ENCODE data around the gene PITPNM3. TPM values are rescaled to one million over a fixed set of nuclear protein-coding genes. Genes with fewer than 3 reads are reported as not detected.
A peak's percentile ranks its signal among the peaks of the same experiment; 100 is the strongest.

The PITPNM3 gene
- total RNA-seq, 4 donors from 2014 or later: 2.1 to 5.4 (median 4.0) TPM

- H3K4me3 ChIP-seq: no peak overlapping the region
- no peaks in the 10 kb centered on the region for H3K27me3 ChIP-seq
- H3K27ac ChIP-seq: no peak overlapping the region
- no peak for TF ChIP-seq POLR2A (IDR thresholded peaks at IDR 0.05)
- TF ChIP-seq CTCF (IDR thresholded peaks at IDR 0.05): no peak
- H3K9me3 ChIP-seq: no peaks in the 10 kb centered on the region
- H3K4me1 ChIP-seq: no peaks in the 10 kb centered on the region
- DNase-seq: peak in 1 of 3 donors; percentile 18
- no peaks in the 10 kb centered on the region for H3K36me3 ChIP-seq
These were observed 32.5 kb downstream of the PITPNM3 start for GRCh38 chr17:6523809-6524355.

GRCh38 chr17:6523330-6523729 lies 33.0 kb downstream of the PITPNM3 start:
- Histone ChIP-seq H3K27ac (no peak overlapping the region), H3K36me3 (no peaks in the 10 kb centered on the region), H3K27me3 (no peaks in the 10 kb centered on the region), H3K4me3 (no peak overlapping the region), H3K4me1 (no peaks in the 10 kb centered on the region), H3K9me3 (no peaks in the 10 kb centered on the region)
- no peak for TF ChIP-seq POLR2A (IDR thresholded peaks at IDR 0.05)
- no peak for TF ChIP-seq CTCF (IDR thresholded peaks at IDR 0.05)
- peak in 1 of 3 donors; percentile 27 for DNase-seq

GRCh38 chr17:6521586-6521985 lies 34.8 kb downstream of the PITPNM3 start:
- no peaks in the 10 kb centered on the region for H3K36me3 ChIP-seq
- no peak for TF ChIP-seq POLR2A (IDR thresholded peaks at IDR 0.05)
- no peak for TF ChIP-seq CTCF (IDR thresholded peaks at IDR 0.05)
- no peaks in the 10 kb centered on the region for H3K4me1 ChIP-seq
- no peak overlapping the region for H3K27ac ChIP-seq
- H3K9me3 ChIP-seq: no peaks in the 10 kb centered on the region
- no peaks in the 10 kb centered on the region for H3K27me3 ChIP-seq
- no peak overlapping the region for H3K4me3 ChIP-seq
- DNase-seq: peak in 1 of 3 donors; percentile 14

- Histone ChIP-seq H3K4me3 (no peak overlapping the region), H3K4me1 (no peaks in the 10 kb centered on the region), H3K27me3 (no peaks in the 10 kb centered on the region), H3K27ac (no peak overlapping the region), H3K36me3 (no peaks in the 10 kb centered on the region), H3K9me3 (no peaks in the 10 kb centered on the region)
- TF ChIP-seq POLR2A (IDR thresholded peaks at IDR 0.05): no peak
- peak in 1 of 3 donors; percentile 18 for DNase-seq
These were observed 39.3 kb downstream of the PITPNM3 start for GRCh38 chr17:6517062-6517461.

- Histone ChIP-seq H3K9me3 (no peaks in the 10 kb centered on the region), H3K27ac (no peak overlapping the region), H3K4me3 (no peak overlapping the region), H3K27me3 (no peaks in the 10 kb centered on the region), H3K4me1 (no peaks in the 10 kb centered on the region), H3K36me3 (no peaks in the 10 kb centered on the region)
- TF ChIP-seq POLR2A (IDR thresholded peaks at IDR 0.05) (no peak), CTCF (IDR thresholded peaks at IDR 0.05) (no peak)
- DNase-seq: no peak
These were observed 42.0 kb downstream of the PITPNM3 start for GRCh38 chr17:6514371-6514770.

- no peaks in the 10 kb centered on the region for H3K9me3 ChIP-seq
- TF ChIP-seq POLR2A (IDR thresholded peaks at IDR 0.05) (no peak), CTCF (IDR thresholded peaks at IDR 0.05) (no peak)
- H3K36me3 ChIP-seq: no peaks in the 10 kb centered on the region
- no peaks in the 10 kb centered on the region for H3K27me3 ChIP-seq
- no peak overlapping the region for H3K4me3 ChIP-seq
- no peak overlapping the region for H3K27ac ChIP-seq
- DNase-seq: no peak
- H3K4me1 ChIP-seq: no peaks in the 10 kb centered on the region
These were observed 43.8 kb downstream of the PITPNM3 start for GRCh38 chr17:6512552-6512951.
